PC-3 (cell line): ENCODE data around the gene TCN2. TPM values are rescaled to one million over a fixed set of nuclear protein-coding genes. Genes with fewer than 3 reads are reported as not detected.
"Not testable (repeated sequence)": the region's sequence is repeated elsewhere in the genome, so short reads cannot be mapped to it uniquely, and the experiment has no call there.

Source experiments
- ATAC-seq: fragments of 200-7000 bp; cut with Tn5 transposase; 2 replicates; pipeline ENCODE4 v1.9.1; 2020; ENCODE audit warnings: mild to moderate bottlenecking, moderate library complexity
- BruUV-seq: library from RNA; stranded (reverse); fragments of 400-500 nt; replicated peaks from 2 replicates; lab custom pipeline; 2021; lab: Mats Ljungman, UMichigan
- CTCF ChIA-PET: fragments of 300-600 bp; sonication (Branson Sonifier 250); formaldehyde crosslinking; loops from one replicate; lab custom pipeline; 2022; ENCODE audit warnings: antibody characterized with exemption; lab: Charles Lee
- POLR2A ChIA-PET: fragments of 300-600 bp; sonication (Branson Sonifier 250); formaldehyde crosslinking; loops from one replicate; lab custom pipeline; 2022; ENCODE audit warnings: antibody characterized with exemption; ENCODE audit not compliant: unreplicated experiment; lab: Charles Lee
- DNase-seq: peaks from one replicate; pipeline ENCODE4 v3.0.0-alpha.2; 2015
- H2AFZ ChIP-seq: fragments of 300-600 bp; sonication (generic); 2 replicates; pipeline ENCODE4 v1.6.0; 2016; ENCODE audit warnings: antibody characterized with exemption, low read length
- H3F3A ChIP-seq: fragments of 300-600 bp; sonication (generic); one replicate; pipeline ENCODE4 v1.6.0; 2017; ENCODE audit warnings: antibody characterized with exemption, low read length, control low read depth, mild to moderate bottlenecking; ENCODE audit not compliant: unreplicated experiment
- H3K27ac ChIP-seq: fragments of 300-600 bp; sonication (generic); 2 replicates; pipeline ENCODE4 v1.5.1; 2016; ENCODE audit warnings: mild to moderate bottlenecking, low read length
- H3K27me3 ChIP-seq: fragments of 300-600 bp; sonication (generic); 2 replicates; pipeline ENCODE4 v1.6.1; 2016; ENCODE audit warnings: low read length, mixed read lengths
- H3K36me3 ChIP-seq: fragments of 300-600 bp; sonication (generic); 2 replicates; pipeline ENCODE4 v1.6.1; 2016; ENCODE audit warnings: low read depth, mixed run types, low read length, mixed read lengths
- H3K4me1 ChIP-seq: fragments of 300-600 bp; sonication (generic); 2 replicates; pipeline ENCODE4 v1.5.1; 2016; ENCODE audit warnings: low read length; ENCODE audit not compliant: insufficient read depth
- H3K4me2 ChIP-seq: fragments of 300-600 bp; sonication (generic); 2 replicates; pipeline ENCODE4 v1.6.0; 2016; ENCODE audit warnings: low read length
- H3K4me3 ChIP-seq: fragments of 300-600 bp; sonication (generic); 2 replicates; pipeline ENCODE4 v1.5.1; 2016; ENCODE audit warnings: mild to moderate bottlenecking, low read length, mixed read lengths
- H3K79me2 ChIP-seq: fragments of 300-600 bp; sonication (generic); 2 replicates; pipeline ENCODE4 v1.6.1; 2017; ENCODE audit warnings: low read length, mixed read lengths
- H3K9ac ChIP-seq: fragments of 300-600 bp; sonication (generic); 2 replicates; pipeline ENCODE4 v1.6.0; 2016; ENCODE audit warnings: mild to moderate bottlenecking, low read length
- H3K9me2 ChIP-seq: fragments of 300-600 bp; sonication (generic); replicated peaks from 2 replicates; pipeline ENCODE4 v1.6.1; 2016; ENCODE audit warnings: mixed run types, low read length, mixed read lengths
- H3K9me3 ChIP-seq: fragments of 300-600 bp; sonication (generic); 2 replicates; pipeline ENCODE4 v1.6.1; 2016; ENCODE audit warnings: low read length, mixed read lengths
- H4K20me1 ChIP-seq: fragments of 300-600 bp; sonication (generic); 2 replicates; pipeline ENCODE4 v1.6.1; 2016; ENCODE audit warnings: low read length, mixed read lengths
- EZH2 ChIP-seq: fragments of 300-600 bp; sonication (generic); IDR thresholded peaks from one replicate; pipeline ENCODE4 v1.6.1; 2017; ENCODE audit warnings: antibody characterized with exemption, mild to moderate bottlenecking, low read length; ENCODE audit not compliant: unreplicated experiment
- EZH2phosphoT487 ChIP-seq: fragments of 300-600 bp; sonication (generic); IDR thresholded peaks from 2 replicates; pipeline ENCODE4 v1.6.1; 2018; ENCODE audit warnings: mild to moderate bottlenecking, antibody characterized with exemption, low read length, borderline replicate concordance
- intact Hi-C: fragments of 100-400 bp; cut with micrococcal nuclease; formaldehyde crosslinking; loops from 2 replicates; pipeline ENCODE4 v1.9.0; 2023
- total RNA-seq: library from RNA; depleted of rRNA; stranded (reverse); fragments of >200 nt; gene quantifications from 2 replicates; pipeline ENCODE4 v1.2.3, GENCODE V29; 2014; rRNA removed
- TF ChIP-seq, protein P1 (sequence below): fragments of 300-600 bp; sonication (generic); conservative IDR thresholded peaks from 2 replicates; pipeline ENCODE4 v1.5.1; 2017; ENCODE audit warnings: antibody characterized with exemption, low read depth, mild to moderate bottlenecking, low read length

TCN2 gene
- total RNA-seq, 1 experiment from 2014 or later, result 1.7 TPM

DNA sequence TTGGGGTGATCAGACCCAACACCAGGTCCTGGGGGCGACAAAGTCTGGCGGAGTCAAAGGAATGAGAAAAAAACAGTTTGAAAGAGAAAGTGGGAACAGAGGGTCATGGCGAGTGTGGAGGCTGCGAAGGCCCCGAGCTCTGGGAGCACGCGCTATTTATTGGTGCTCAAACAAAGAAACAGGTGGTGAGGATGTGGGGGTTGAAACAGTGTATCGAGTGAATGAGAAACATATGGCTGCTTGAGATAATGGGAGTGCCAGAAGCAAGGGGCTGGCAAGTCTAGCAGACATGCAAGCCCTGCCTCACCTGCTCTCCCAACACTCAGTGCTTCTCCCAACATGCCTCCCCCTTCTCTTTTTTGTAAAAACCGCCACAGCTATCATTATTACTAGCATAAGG lies 68.5 kb downstream of the TCN2 start:
- H3K36me3 ChIP-seq, result no peaks in the 10 kb centered on the region
- H3K9me3 ChIP-seq, result no peaks in the 10 kb centered on the region
- H2AFZ ChIP-seq, result no peak overlapping the region
- ChIA-PET POLR2A (no interaction called here), CTCF (no interaction called here)
- no peak overlapping the region for H3K27ac ChIP-seq
- no peaks in the 10 kb centered on the region for H3K9me2 ChIP-seq
- BruUV-seq, result no TSS peak
- H3K27me3 ChIP-seq, result no peaks in the 10 kb centered on the region
- intact Hi-C loops, result no loop called here
- H3F3A ChIP-seq, result no peaks in the 10 kb centered on the region
- no peaks in the 10 kb centered on the region for H4K20me1 ChIP-seq
- ATAC-seq, result no peak
- H3K4me3 ChIP-seq, result no peak overlapping the region
- no peak overlapping the region for H3K4me2 ChIP-seq
- no peaks in the 10 kb centered on the region for H3K4me1 ChIP-seq
- TF ChIP-seq EZH2 (no peak), EZH2phosphoT487 (no peak)
- TF ChIP-seq, protein P1, sequence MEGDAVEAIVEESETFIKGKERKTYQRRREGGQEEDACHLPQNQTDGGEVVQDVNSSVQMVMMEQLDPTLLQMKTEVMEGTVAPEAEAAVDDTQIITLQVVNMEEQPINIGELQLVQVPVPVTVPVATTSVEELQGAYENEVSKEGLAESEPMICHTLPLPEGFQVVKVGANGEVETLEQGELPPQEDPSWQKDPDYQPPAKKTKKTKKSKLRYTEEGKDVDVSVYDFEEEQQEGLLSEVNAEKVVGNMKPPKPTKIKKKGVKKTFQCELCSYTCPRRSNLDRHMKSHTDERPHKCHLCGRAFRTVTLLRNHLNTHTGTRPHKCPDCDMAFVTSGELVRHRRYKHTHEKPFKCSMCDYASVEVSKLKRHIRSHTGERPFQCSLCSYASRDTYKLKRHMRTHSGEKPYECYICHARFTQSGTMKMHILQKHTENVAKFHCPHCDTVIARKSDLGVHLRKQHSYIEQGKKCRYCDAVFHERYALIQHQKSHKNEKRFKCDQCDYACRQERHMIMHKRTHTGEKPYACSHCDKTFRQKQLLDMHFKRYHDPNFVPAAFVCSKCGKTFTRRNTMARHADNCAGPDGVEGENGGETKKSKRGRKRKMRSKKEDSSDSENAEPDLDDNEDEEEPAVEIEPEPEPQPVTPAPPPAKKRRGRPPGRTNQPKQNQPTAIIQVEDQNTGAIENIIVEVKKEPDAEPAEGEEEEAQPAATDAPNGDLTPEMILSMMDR, result no peak
- H3K9ac ChIP-seq, result no peak overlapping the region
- H3K79me2 ChIP-seq, result no peaks in the 10 kb centered on the region
- DNase-seq, result no peak

- H3K36me3 ChIP-seq, ATAC-seq, intact Hi-C loops, H3K27ac ChIP-seq, H3K4me2 ChIP-seq, H3F3A ChIP-seq, H3K27me3 ChIP-seq, H3K9ac ChIP-seq, H4K20me1 ChIP-seq, H2AFZ ChIP-seq, H3K79me2 ChIP-seq, H3K4me1 ChIP-seq, H3K4me3 ChIP-seq, POLR2A ChIA-PET, H3K9me3 ChIP-seq, CTCF ChIA-PET, BruUV-seq, DNase-seq, H3K9me2 ChIP-seq: not testable (repeated sequence)
Measured at GRCh38 chr22:30676565-30676964, 69.6 kb downstream of the TCN2 start.

Other genes with a start within 250 kb of the TCN2 start
- 22.6 and 25.2 TPM in 2 replicates for gene RNF215, start 219.8 kb upstream of the TCN2 start, total RNA-seq
- gene SEC14L2, start 210.2 kb upstream of the TCN2 start, total RNA-seq, result 9.7 and 16.8 TPM in 2 replicates
- 59.3 and 65.7 TPM in 2 replicates for gene MTFP1, start 181.4 kb upstream of the TCN2 start, total RNA-seq
- gene SEC14L3, start 135.2 kb upstream of the TCN2 start, total RNA-seq, result not detected in 2 replicates
- 2.9 and 3.9 TPM in 2 replicates for gene SEC14L4, start 101.5 kb upstream of the TCN2 start, total RNA-seq
- not detected in 2 replicates for gene SEC14L6, start 60.4 kb upstream of the TCN2 start, total RNA-seq
- gene GAL3ST1, start 32.5 kb upstream of the TCN2 start, total RNA-seq, result not detected in 2 replicates
- gene PES1, start 15.3 kb upstream of the TCN2 start, total RNA-seq, result 105 and 154 TPM in 2 replicates
- gene SLC35E4, start 28.6 kb downstream of the TCN2 start, total RNA-seq, result 16.8 and 18.1 TPM in 2 replicates
- 7.7 and 11.5 TPM in 2 replicates for gene DUSP18, start 60.7 kb downstream of the TCN2 start, total RNA-seq
- 10.2 and 15.1 TPM in 2 replicates for gene OSBP2, start 87.7 kb downstream of the TCN2 start, total RNA-seq